Astrocyte (in vitro differentiated cells and primary cell): Measurements from ENCODE around the gene TM9SF1. TPM values are rescaled to one million over a fixed set of nuclear protein-coding genes. Genes with fewer than 3 reads are reported as not detected.

Source experiments
- DNase-seq: peaks from one replicate; pipeline ENCODE4 v3.0.0-alpha.2; 2010; ENCODE audit warnings: low read depth
- FAIRE-seq: peaks from 2 replicates; lab custom pipeline; 2011; peaks lifted over from hg19 to GRCh38; lab: Jason Lieb, UNC
- H2AFZ ChIP-seq: 2 replicates; pipeline ENCODE4 v1.6.0; 2012; ENCODE audit warnings: low read depth, low read length, inconsistent platforms
- H3K27ac ChIP-seq: 2 replicates; pipeline ENCODE4 v1.5.1; 2011; ENCODE audit warnings: low read depth, low read length, inconsistent platforms
- H3K27me3 ChIP-seq: 2 replicates; pipeline ENCODE4 v1.6.0; 2011; ENCODE audit warnings: low read length, inconsistent platforms; ENCODE audit not compliant: insufficient read depth
- H3K36me3 ChIP-seq: 2 replicates; pipeline ENCODE4 v1.5.1; 2011; ENCODE audit warnings: low read length, inconsistent platforms; ENCODE audit not compliant: insufficient read depth
- H3K4me1 ChIP-seq: 2 replicates; pipeline ENCODE4 v1.5.1; 2011; ENCODE audit warnings: low read length, inconsistent platforms; ENCODE audit not compliant: insufficient read depth
- H3K4me2 ChIP-seq: 2 replicates; pipeline ENCODE4 v1.6.0; 2012; ENCODE audit warnings: low read length, inconsistent platforms
- H3K4me3 ChIP-seq: 2 replicates; pipeline ENCODE4 v1.5.1; 2011; ENCODE audit warnings: low read depth, mild to moderate bottlenecking, low read length, inconsistent platforms; ENCODE audit not compliant: insufficient read depth
- H3K79me2 ChIP-seq: 2 replicates; pipeline ENCODE4 v1.6.0; 2012; ENCODE audit warnings: mild to moderate bottlenecking, low read length, inconsistent platforms; ENCODE audit not compliant: insufficient read depth
- H3K9ac ChIP-seq: 2 replicates; pipeline ENCODE4 v1.6.0; 2012; ENCODE audit warnings: mild to moderate bottlenecking, low read length, inconsistent platforms
- H3K9me3 ChIP-seq: 2 replicates; pipeline ENCODE4 v1.5.1; 2012; ENCODE audit warnings: low read depth, mild to moderate bottlenecking, low read length, inconsistent platforms; ENCODE audit not compliant: insufficient read depth
- H4K20me1 ChIP-seq: 2 replicates; pipeline ENCODE4 v1.6.0; 2012; ENCODE audit warnings: low read length, inconsistent platforms; ENCODE audit not compliant: insufficient read depth
- H3K27ac Mint-ChIP-seq: one replicate; pipeline ENCODE4 v1.8.0; 2021; ENCODE audit warnings: mild to moderate bottlenecking, mixed read lengths; ENCODE audit not compliant: unreplicated experiment
- H3K27me3 Mint-ChIP-seq: one replicate; pipeline ENCODE4 v1.8.0; 2021; ENCODE audit warnings: low read depth, mixed read lengths; ENCODE audit not compliant: unreplicated experiment
- H3K36me3 Mint-ChIP-seq: one replicate; pipeline ENCODE4 v1.8.0; 2021; ENCODE audit warnings: low read depth, mixed read lengths; ENCODE audit not compliant: unreplicated experiment
- H3K4me1 Mint-ChIP-seq: one replicate; pipeline ENCODE4 v1.8.0; 2021; ENCODE audit warnings: low read depth, mixed read lengths; ENCODE audit not compliant: unreplicated experiment
- H3K4me3 Mint-ChIP-seq: one replicate; pipeline ENCODE4 v1.8.0; 2021; ENCODE audit warnings: mild to moderate bottlenecking, moderate library complexity, mixed read lengths; ENCODE audit not compliant: unreplicated experiment
- H3K9me3 Mint-ChIP-seq: one replicate; pipeline ENCODE4 v1.8.0; 2021; ENCODE audit warnings: mild to moderate bottlenecking, mixed read lengths; ENCODE audit not compliant: unreplicated experiment
- EZH2 ChIP-seq: IDR thresholded peaks from 2 replicates; pipeline ENCODE4 v1.6.1; 2012; ENCODE audit warnings: mild to moderate bottlenecking, low read length, inconsistent platforms; ENCODE audit not compliant: insufficient read depth
- total RNA-seq: library from RNA; stranded (reverse); gene quantifications from 2 replicates; pipeline ENCODE4 v1.2.1, GENCODE V29; 2021
- TF ChIP-seq, protein P1 (sequence below): IDR thresholded peaks from 2 replicates; pipeline ENCODE4 v1.5.1; 2011; ENCODE audit warnings: low read depth, mild to moderate bottlenecking, inconsistent platforms, low read length, moderate library complexity; ENCODE audit not compliant: insufficient read depth

The TM9SF1 gene
- total RNA-seq, 1 donor from 2014 or later: 59.3 TPM

DNA sequence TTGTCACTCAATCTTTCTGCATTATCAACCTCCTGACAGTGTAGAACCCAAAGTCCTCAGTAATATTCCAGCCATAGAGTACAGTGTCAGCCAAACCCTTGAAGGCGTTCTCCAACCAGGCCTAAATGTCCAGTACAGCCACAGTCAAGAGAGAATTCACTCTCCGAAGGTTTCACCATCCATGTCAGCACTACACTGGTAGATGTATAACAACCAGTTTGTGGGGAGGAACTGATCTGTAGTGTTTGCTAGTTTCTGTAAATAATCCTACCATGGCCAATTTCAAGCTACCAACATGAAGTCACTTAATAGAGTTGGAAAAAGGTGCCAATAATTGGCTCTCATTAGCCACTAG is 21.1 kb upstream of the TM9SF1 start:
- Mint-ChIP-seq H3K36me3 (peaks cover 10% of the 10 kb centered on the region), H3K9me3 (no peaks in the 10 kb centered on the region), H3K27me3 (no peaks in the 10 kb centered on the region), H3K4me3 (peak overlapping the region; percentile 86), H3K4me1 (peaks cover 11% of the 10 kb centered on the region), H3K27ac (peak overlapping the region; percentile 73)
- TF ChIP-seq, protein P1, sequence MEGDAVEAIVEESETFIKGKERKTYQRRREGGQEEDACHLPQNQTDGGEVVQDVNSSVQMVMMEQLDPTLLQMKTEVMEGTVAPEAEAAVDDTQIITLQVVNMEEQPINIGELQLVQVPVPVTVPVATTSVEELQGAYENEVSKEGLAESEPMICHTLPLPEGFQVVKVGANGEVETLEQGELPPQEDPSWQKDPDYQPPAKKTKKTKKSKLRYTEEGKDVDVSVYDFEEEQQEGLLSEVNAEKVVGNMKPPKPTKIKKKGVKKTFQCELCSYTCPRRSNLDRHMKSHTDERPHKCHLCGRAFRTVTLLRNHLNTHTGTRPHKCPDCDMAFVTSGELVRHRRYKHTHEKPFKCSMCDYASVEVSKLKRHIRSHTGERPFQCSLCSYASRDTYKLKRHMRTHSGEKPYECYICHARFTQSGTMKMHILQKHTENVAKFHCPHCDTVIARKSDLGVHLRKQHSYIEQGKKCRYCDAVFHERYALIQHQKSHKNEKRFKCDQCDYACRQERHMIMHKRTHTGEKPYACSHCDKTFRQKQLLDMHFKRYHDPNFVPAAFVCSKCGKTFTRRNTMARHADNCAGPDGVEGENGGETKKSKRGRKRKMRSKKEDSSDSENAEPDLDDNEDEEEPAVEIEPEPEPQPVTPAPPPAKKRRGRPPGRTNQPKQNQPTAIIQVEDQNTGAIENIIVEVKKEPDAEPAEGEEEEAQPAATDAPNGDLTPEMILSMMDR: no peak
- TF ChIP-seq EZH2: no peak
- no peak for DNase-seq
- FAIRE-seq: no peak
- Histone ChIP-seq H3K4me3 (peak overlapping the region; percentile 75), H3K27me3 (no peaks in the 10 kb centered on the region), H4K20me1 (peaks cover 5% of the 10 kb centered on the region), H3K4me1 (peaks cover 8% of the 10 kb centered on the region), H3K9ac (peak overlapping the region; percentile 84), H3K36me3 (no peaks in the 10 kb centered on the region), H3K4me2 (peak overlapping the region; percentile 94), H3K9me3 (no peaks in the 10 kb centered on the region), H3K27ac (no peak overlapping the region), H2AFZ (peak overlapping the region; percentile 74), H3K79me2 (peaks cover 41% of the 10 kb centered on the region)

DNA sequence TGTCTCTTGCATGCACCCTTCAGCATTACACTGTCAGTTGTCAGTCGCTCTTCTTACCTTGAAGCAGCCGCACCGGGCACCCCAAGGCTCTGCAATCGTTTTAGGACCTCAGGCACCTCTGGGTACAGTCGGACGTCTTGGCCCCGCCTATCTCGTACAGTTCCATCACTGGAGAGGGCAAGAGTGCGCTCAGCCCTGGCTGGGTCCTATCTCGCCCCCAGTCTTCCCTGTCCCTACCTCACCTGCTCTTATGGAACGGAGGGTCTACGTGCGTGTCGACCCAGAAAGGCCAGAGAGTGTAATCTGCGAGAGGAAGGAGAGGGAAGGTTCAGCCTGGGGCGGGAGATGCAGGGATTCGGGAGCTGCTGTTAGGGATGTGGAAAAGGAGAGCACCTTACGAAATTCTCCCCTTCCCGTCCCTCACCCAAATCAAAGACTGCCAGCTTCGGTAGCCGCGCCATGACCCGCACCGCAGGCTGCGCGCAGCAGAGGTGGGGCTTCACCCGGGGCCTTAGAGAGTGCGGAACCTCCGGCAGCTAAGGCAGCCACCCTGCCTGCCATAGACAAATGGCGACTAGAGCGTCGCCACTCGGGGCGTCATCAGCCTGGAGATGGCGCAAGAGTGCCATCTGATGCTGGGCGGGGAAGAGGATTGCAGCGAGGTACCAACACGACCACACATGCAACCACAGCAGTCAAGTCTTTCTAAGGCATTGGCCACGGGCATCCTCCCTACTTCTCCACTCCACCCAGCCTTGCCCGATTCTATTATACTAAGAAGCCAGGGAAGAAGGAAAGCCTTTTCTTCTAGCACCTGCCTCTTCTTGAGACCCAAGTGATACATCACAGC is 20.5 kb upstream of the TM9SF1 start, which contains the start of gene MDP1:
TSS of gene MDP1 (minus strand) at position 572 of the 850 bp plus-strand sequence. CDS start at position 461, 111 bp downstream.
- H3K4me3 ChIP-seq: peak within 1 kb of the TSS; percentile 75
- H3K27me3 ChIP-seq: no peaks in the 10 kb centered on the region
- peak; percentile 74 for DNase-seq
- H2AFZ ChIP-seq: peak within 1 kb of the TSS; percentile 74
- peaks cover 11% of the 10 kb centered on the region for H3K4me1 Mint-ChIP-seq
- peak; percentile 80 for FAIRE-seq
- H3K4me2 ChIP-seq: peak within 1 kb of the TSS; percentile 94
- no peaks in the 10 kb centered on the region for H3K27me3 Mint-ChIP-seq
- H3K27ac Mint-ChIP-seq: peak within 1 kb of the TSS; percentile 73
- peaks cover 35% of the 10 kb centered on the region for H3K79me2 ChIP-seq
- H4K20me1 ChIP-seq: peaks cover under 1% of the 10 kb centered on the region
- peak within 1 kb of the TSS; percentile 86 for H3K4me3 Mint-ChIP-seq
- no peaks in the 10 kb centered on the region for H3K9me3 Mint-ChIP-seq
- H3K36me3 Mint-ChIP-seq: peaks cover 11% of the 10 kb centered on the region
- H3K4me1 ChIP-seq: peaks cover 8% of the 10 kb centered on the region
- no peaks in the 10 kb centered on the region for H3K9me3 ChIP-seq
- no peak for TF ChIP-seq EZH2
- TF ChIP-seq, protein P1: peak; percentile 58
- peak within 1 kb of the TSS; percentile 84 for H3K9ac ChIP-seq
- no peaks in the 10 kb centered on the region for H3K36me3 ChIP-seq
- H3K27ac ChIP-seq: peak within 1 kb of the TSS; percentile 58
